Neural progenitor cell (in vitro differentiated cells): ENCODE measurements around the gene MAP3K3. TPM values are rescaled to one million over a fixed set of nuclear protein-coding genes. Genes with fewer than 3 reads are reported as not detected.

Experiments used
- DNase-seq: peaks from one replicate; pipeline ENCODE4 v3.0.0-alpha.2; 2016; ENCODE audit warnings: low spot score
- H2AFZ ChIP-seq: fragments of 200-600 bp; sonication (generic); replicated peaks from 2 replicates; pipeline ENCODE4 v1.6.1; 2016; ENCODE audit warnings: antibody characterized with exemption
- H3F3A ChIP-seq: fragments of 200-600 bp; sonication (generic); 2 replicates; pipeline ENCODE4 v1.6.1; 2016; ENCODE audit warnings: antibody characterized with exemption, low read depth
- H3K27ac ChIP-seq: fragments of 200-600 bp; sonication (generic); 2 replicates; pipeline ENCODE4 v1.5.1; 2016; ENCODE audit warnings: mild to moderate bottlenecking
- H3K27me3 ChIP-seq: fragments of 200-600 bp; sonication (generic); 2 replicates; pipeline ENCODE4 v1.6.1; 2016; ENCODE audit warnings: mild to moderate bottlenecking, moderate library complexity
- H3K36me3 ChIP-seq: fragments of 200-600 bp; sonication (generic); 2 replicates; pipeline ENCODE4 v1.5.1; 2016
- H3K4me1 ChIP-seq: fragments of 200-600 bp; sonication (generic); 2 replicates; pipeline ENCODE4 v1.6.1; 2016; ENCODE audit warnings: mixed run types
- H3K4me2 ChIP-seq: fragments of 200-600 bp; sonication (generic); 2 replicates; pipeline ENCODE4 v1.6.1; 2016
- H3K4me3 ChIP-seq: fragments of 200-600 bp; sonication (generic); 2 replicates; pipeline ENCODE4 v1.5.1; 2016
- H3K79me2 ChIP-seq: fragments of 200-600 bp; sonication (generic); 2 replicates; pipeline ENCODE4 v1.6.1; 2016; ENCODE audit warnings: low read depth
- H3K9ac ChIP-seq: fragments of 200-600 bp; sonication (generic); 2 replicates; pipeline ENCODE4 v1.6.1; 2016
- H3K9me3 ChIP-seq: fragments of 200-600 bp; sonication (generic); 2 replicates; pipeline ENCODE4 v1.5.1; 2016; ENCODE audit warnings: low read depth
- H4K20me1 ChIP-seq: fragments of 200-600 bp; sonication (generic); 2 replicates; pipeline ENCODE4 v1.6.1; 2016; ENCODE audit warnings: low read depth
- H3K27ac Mint-ChIP-seq: 3 replicates; pipeline ENCODE4 v1.8.0; 2021; ENCODE audit warnings: mixed read lengths
- H3K27me3 Mint-ChIP-seq: 2 replicates; pipeline ENCODE4 v1.8.0; 2022; ENCODE audit warnings: low read depth, mild to moderate bottlenecking, inconsistent platforms, moderate library complexity, mixed read lengths; ENCODE audit not compliant: insufficient read depth
- H3K36me3 Mint-ChIP-seq: 3 replicates; pipeline ENCODE4 v1.8.0; 2021; ENCODE audit warnings: mixed read lengths
- H3K4me1 Mint-ChIP-seq: 3 replicates; pipeline ENCODE4 v1.8.0; 2021; ENCODE audit warnings: mixed read lengths
- H3K4me3 Mint-ChIP-seq: 3 replicates; pipeline ENCODE4 v1.8.0; 2021; ENCODE audit warnings: mild to moderate bottlenecking, moderate library complexity, mixed read lengths
- H3K9me3 Mint-ChIP-seq: 3 replicates; pipeline ENCODE4 v1.8.0; 2020; ENCODE audit warnings: mixed read lengths
- CTCF ChIP-seq: fragments of 200-600 bp; sonication (generic); IDR thresholded peaks from 2 replicates; pipeline ENCODE4 v1.5.1; 2017; ENCODE audit warnings: antibody characterized with exemption, mild to moderate bottlenecking
- EZH2 ChIP-seq: fragments of 200-600 bp; sonication (generic); IDR thresholded peaks from 2 replicates; pipeline ENCODE4 v1.6.1; 2017; ENCODE audit warnings: antibody characterized with exemption, mild to moderate bottlenecking, moderate library complexity
- EZH2phosphoT487 ChIP-seq: fragments of 200-600 bp; sonication (generic); IDR thresholded peaks from 2 replicates; pipeline ENCODE4 v1.6.1; 2017; ENCODE audit warnings: antibody characterized with exemption
- total RNA-seq: library from RNA; depleted of rRNA; stranded (reverse); fragments of >200 nt; gene quantifications from 2 replicates; pipeline ENCODE4 v1.2.3, GENCODE V29; 2015; ENCODE audit warnings: low replicate concordance

Gene MAP3K3
- total RNA-seq, 1 donor from 2014 or later = 21.6 TPM

GRCh38 chr17:63647936-63648335 is 25.7 kb downstream of the MAP3K3 start:
- Mint-ChIP-seq H3K4me1 (no peaks in the 10 kb centered on the region), H3K27ac (peak overlapping the region; percentile 43), H3K4me3 (no peak overlapping the region), H3K9me3 (no peaks in the 10 kb centered on the region), H3K27me3 (peaks cover 2% of the 10 kb centered on the region), H3K36me3 (peaks cover 4% of the 10 kb centered on the region)
- Histone ChIP-seq H2AFZ (no peak overlapping the region), H3K36me3 (no peaks in the 10 kb centered on the region), H3K9me3 (no peaks in the 10 kb centered on the region), H4K20me1 (peaks cover 3% of the 10 kb centered on the region), H3F3A (peaks cover 7% of the 10 kb centered on the region), H3K79me2 (no peaks in the 10 kb centered on the region), H3K9ac (no peak overlapping the region), H3K4me2 (no peak overlapping the region), H3K27ac (no peak overlapping the region), H3K4me3 (no peak overlapping the region), H3K27me3 (no peaks in the 10 kb centered on the region), H3K4me1 (peaks cover 7% of the 10 kb centered on the region)
- no peak for DNase-seq
- TF ChIP-seq EZH2 (no peak), CTCF (no peak), EZH2phosphoT487 (no peak)

- no peak overlapping the region for H3K4me3 ChIP-seq
- H3K9ac ChIP-seq = no peak overlapping the region
- no peaks in the 10 kb centered on the region for H3K79me2 ChIP-seq
- H3F3A ChIP-seq = peaks cover 7% of the 10 kb centered on the region
- no peaks in the 10 kb centered on the region for H3K27me3 ChIP-seq
- no peaks in the 10 kb centered on the region for H3K36me3 ChIP-seq
- H4K20me1 ChIP-seq = no peaks in the 10 kb centered on the region
- Mint-ChIP-seq H3K4me1 (no peaks in the 10 kb centered on the region), H3K36me3 (peaks cover 7% of the 10 kb centered on the region), H3K27me3 (peaks cover 2% of the 10 kb centered on the region), H3K9me3 (no peaks in the 10 kb centered on the region), H3K4me3 (no peak overlapping the region), H3K27ac (no peak overlapping the region)
- peaks cover 7% of the 10 kb centered on the region for H3K4me1 ChIP-seq
- DNase-seq = no peak
- no peaks in the 10 kb centered on the region for H3K9me3 ChIP-seq
- TF ChIP-seq CTCF = no peak
- no peak for TF ChIP-seq EZH2
- no peak for TF ChIP-seq EZH2phosphoT487
- no peak overlapping the region for H3K4me2 ChIP-seq
- H3K27ac ChIP-seq = no peak overlapping the region
- H2AFZ ChIP-seq = no peak overlapping the region
Observed at GRCh38 chr17:63649813-63650212, 27.6 kb downstream of the MAP3K3 start.

- Histone ChIP-seq H3K4me1 (peaks cover 7% of the 10 kb centered on the region), H3K27me3 (no peaks in the 10 kb centered on the region), H3K4me2 (no peak overlapping the region), H3F3A (peaks cover 7% of the 10 kb centered on the region), H3K27ac (no peak overlapping the region), H3K9me3 (no peaks in the 10 kb centered on the region), H3K9ac (no peak overlapping the region), H2AFZ (no peak overlapping the region), H3K4me3 (no peak overlapping the region), H3K36me3 (no peaks in the 10 kb centered on the region), H3K79me2 (no peaks in the 10 kb centered on the region), H4K20me1 (no peaks in the 10 kb centered on the region)
- Mint-ChIP-seq H3K4me1 (peaks cover 2% of the 10 kb centered on the region), H3K9me3 (no peaks in the 10 kb centered on the region), H3K27me3 (peaks cover 2% of the 10 kb centered on the region), H3K36me3 (peaks cover 9% of the 10 kb centered on the region), H3K27ac (no peak overlapping the region), H3K4me3 (no peak overlapping the region)
- no peak for TF ChIP-seq EZH2phosphoT487
- no peak for DNase-seq
Observed at GRCh38 chr17:63652106-63652505, 29.9 kb downstream of the MAP3K3 start.

GRCh38 chr17:63653050-63653449 is 30.8 kb downstream of the MAP3K3 start:
- Histone ChIP-seq H3K79me2 (no peaks in the 10 kb centered on the region), H3K27me3 (no peaks in the 10 kb centered on the region), H3K9me3 (no peaks in the 10 kb centered on the region), H2AFZ (no peak overlapping the region), H3K4me2 (no peak overlapping the region), H3K36me3 (no peaks in the 10 kb centered on the region), H3K9ac (no peak overlapping the region), H3F3A (peaks cover under 1% of the 10 kb centered on the region), H3K27ac (no peak overlapping the region), H4K20me1 (no peaks in the 10 kb centered on the region), H3K4me3 (no peak overlapping the region), H3K4me1 (peaks cover under 1% of the 10 kb centered on the region)
- no peak for TF ChIP-seq EZH2
- no peak for TF ChIP-seq EZH2phosphoT487
- TF ChIP-seq CTCF = no peak
- H3K4me1 Mint-ChIP-seq = peaks cover 7% of the 10 kb centered on the region
- H3K27me3 Mint-ChIP-seq = peaks cover 2% of the 10 kb centered on the region
- H3K36me3 Mint-ChIP-seq = peaks cover 12% of the 10 kb centered on the region
- H3K4me3 Mint-ChIP-seq = no peak overlapping the region
- H3K27ac Mint-ChIP-seq = no peak overlapping the region
- no peak for DNase-seq
- H3K9me3 Mint-ChIP-seq = no peaks in the 10 kb centered on the region
